GM18909 (cell line): Measurements from ENCODE around the gene RASSF6.
"Not testable (repeated sequence)": the region's sequence is repeated elsewhere in the genome, so short reads cannot be mapped to it uniquely, and the experiment has no call there.

Experiments used
- ATAC-seq: cut with Tn5 transposase; IDR thresholded peaks from one replicate; pipeline ENCODE4 v1.9.1; 2021; ENCODE audit warnings: mild to moderate bottlenecking; ENCODE audit not compliant: unreplicated experiment, poor library complexity

RASSF6 gene

DNA sequence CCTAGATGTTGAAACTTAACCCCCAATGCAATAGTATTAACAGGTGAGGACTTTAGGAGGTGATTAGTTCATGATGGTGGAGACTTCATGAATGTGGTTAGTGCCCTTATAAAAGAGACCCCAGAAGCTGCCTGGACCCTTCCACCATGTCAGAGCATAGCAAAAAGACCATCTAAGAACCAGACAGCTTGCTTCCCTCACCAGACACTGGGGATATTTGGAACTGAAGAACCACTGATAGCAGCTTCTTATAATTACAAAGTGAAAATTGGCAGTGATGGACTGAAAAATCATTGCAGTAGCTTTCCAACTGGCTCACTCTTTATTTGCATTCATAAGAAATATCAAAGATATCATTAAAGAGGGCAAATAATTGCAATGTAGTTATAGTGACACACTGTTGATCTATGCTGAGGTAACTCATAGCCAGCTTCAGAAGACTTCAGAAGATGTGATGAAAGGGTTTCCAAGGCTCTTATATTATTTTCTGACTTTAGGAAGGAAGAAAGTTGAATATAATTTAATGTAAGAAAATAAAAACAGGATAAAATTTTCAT, 5.8 kb downstream of the RASSF6 start:
- ATAC-seq: no peak

DNA sequence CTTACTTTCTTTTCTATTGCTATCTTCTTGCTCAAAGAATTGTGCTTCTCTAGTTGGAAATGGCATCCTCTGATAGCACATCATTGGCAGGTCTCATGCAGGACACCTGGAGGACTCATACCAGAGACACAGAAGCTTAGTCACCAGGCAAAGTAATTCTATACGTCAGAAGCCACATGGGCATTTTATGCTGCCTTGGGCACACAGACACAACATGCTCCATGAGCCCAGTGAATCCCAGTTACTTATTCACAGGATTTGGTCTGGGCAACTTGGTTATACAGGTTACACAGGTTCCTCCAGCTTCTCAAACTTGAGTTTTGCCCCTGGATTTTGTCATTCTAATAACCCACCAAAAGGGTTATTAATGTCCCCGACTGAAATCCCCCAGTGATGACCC, 7.1 kb downstream of the RASSF6 start:
- ATAC-seq: no peak

DNA sequence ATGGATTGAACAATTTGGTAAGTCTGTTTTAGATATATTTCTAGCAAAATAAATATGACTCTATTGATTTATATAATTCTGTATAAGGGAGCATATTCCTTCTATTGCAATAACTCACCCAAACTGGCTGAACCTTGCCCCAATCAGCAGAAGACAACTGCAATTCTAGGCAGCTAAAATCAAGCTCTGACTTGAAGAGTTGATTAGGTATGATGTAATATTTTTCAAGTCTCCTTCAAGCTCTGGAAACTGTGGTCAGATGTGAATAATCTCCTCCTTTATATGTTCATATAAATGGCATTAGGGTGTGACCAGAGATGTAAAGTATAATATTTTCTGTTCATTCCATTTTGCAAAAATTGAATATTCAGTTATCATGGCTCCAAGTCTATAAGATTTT, 8.2 kb downstream of the RASSF6 start:
- ATAC-seq: no peak

DNA sequence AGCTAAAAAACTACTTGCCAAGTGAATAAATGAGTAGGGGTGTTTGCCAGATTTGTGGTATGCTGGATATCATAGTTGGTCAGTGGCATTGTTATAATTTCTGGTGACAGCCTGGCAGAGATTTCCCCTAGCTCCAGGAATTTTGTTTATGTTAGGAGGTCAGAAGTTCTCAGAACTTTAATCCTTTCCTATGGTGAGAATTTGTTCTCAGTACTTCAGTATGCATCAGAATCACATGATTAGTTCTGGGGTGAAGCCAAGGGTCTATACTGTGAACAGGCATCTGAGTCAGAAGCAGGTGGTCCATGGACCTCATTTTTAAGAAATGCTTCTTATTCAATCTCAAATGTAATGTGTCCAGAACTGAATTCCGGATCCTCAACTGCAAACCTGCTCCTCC, 10.5 kb downstream of the RASSF6 start:
- no peak for ATAC-seq

DNA sequence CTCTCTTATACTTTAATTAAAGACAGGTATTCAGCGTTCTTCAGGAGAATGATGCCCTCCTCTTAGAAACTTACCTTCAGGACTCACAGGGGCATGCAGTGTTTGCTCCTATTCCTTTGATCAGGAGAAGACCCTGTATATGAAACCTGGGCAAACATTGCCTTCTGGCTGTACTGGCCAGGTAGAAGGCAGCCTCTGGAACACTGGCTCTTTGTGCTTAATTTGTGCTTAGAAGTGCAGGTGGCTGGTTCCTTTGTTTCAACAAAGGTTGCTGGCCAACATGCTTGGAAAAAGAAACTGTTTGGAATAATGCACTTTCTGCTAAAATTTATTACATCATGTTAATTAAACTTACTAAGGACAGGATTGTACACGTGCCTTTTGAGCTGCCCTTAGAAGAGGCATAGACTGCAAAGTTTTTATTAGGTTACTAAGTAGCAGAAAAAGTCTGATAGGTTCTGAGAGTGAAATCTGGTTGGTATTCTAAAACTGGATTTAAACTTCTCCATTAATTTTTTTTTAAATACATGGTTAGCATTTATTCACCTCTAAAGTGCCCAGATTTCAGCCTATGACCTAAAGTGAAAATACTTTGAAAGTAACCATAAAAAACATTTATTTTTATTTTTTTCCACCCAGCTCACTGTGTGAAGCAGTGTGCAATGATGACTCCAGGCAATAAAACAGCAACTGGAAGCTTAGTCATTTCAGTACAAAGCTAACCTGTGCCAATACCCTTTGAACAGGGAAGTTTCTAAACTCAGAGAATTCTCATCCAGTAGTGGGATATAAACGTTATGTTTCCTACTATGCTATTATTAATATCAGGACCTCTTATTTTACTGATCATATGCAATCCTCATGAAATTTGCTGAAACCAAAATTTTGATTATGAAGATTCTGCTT, 11.3 kb downstream of the RASSF6 start:
- peak; percentile 31 for ATAC-seq

DNA sequence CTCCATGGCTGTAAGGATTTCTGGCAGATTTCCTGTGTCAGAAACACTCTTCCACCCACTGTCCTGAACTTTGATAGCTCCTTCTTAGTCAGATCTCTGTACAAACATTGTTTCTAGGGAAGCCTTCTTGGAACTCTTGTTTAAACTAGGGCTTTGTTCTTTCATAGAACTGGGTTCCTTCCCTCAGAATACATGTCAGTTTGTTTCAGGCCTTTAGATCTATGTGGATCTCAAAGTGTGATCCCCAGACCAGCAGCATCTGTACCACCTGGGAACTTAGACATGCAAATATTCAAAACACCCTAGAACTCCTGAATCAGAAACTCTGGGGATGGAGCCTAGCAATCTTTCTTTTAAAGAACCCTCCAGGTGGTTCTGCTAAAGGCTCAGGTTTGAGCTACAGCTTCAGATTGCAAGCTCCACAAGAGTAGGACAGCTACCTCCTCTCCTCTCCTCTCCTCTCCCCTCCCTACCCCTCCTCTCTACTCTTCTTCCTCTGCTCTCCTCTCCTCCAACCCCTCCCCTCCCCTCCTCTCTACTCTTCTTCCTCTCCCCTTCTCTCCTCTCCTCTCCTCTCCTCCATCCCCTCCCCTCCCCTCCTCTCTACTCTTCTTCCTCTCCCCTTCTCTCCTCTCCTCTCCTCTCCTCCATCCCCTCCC, 12.7 kb downstream of the RASSF6 start:
- ATAC-seq: peak; percentile 22

DNA sequence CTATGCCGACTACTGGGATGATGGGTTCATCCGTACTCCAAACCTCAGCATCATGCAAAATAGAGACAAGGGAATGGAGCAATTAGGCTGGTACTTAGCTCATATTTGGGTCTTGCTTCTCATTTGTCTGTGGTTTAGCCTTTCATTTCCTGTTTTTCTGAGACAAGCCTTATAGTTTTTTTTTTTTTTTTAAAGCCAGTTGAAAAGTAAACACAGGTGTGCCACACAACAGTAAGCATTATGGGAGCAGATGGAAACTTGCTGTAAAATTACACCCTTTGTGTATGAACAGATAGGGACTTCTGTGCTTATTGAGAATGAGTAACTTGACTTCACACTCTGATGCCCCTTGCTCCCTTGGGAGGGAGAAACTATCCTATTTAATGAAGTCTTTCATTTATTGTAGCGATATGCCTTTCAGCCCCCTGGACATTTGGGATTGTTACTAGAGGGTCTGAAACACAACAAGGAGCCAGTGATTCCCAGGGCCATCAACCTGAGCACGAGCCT, 13.7 kb downstream of the RASSF6 start:
- ATAC-seq: peak; percentile 79

DNA sequence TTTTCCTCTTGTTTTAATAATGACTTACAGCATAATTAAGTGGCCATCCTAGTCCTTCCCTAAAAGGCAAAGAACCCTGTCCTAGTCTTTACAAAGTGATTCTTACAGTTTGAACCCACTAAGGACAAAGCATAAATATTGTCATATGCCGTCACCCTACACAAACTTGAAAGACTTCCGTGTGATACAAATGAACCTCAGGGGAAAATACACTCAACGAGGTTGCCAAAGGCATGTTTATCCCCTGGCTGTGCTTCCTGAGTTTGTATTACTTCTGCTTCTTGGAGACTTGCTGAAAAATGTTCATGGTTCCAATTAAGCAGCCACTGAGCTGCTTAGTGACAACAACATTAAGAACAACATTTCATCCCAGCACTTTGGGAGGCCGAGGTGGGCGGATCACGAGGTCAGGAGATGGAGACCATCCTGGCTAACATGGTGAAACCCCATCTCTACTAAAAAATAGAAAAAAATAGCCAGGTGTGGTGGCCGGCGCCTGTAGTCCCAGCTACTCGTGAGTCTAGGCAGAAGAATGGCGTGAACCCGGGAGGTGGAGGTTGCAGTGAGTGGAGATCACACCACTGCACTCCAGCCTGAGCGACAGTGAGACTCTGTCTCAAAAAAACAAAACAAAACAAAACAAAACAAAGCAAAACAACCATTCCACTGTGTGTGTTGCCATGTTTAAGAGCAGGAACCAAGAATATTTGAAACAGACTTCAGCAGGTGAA, 16.2 kb downstream of the RASSF6 start:
- ATAC-seq: no peak

DNA sequence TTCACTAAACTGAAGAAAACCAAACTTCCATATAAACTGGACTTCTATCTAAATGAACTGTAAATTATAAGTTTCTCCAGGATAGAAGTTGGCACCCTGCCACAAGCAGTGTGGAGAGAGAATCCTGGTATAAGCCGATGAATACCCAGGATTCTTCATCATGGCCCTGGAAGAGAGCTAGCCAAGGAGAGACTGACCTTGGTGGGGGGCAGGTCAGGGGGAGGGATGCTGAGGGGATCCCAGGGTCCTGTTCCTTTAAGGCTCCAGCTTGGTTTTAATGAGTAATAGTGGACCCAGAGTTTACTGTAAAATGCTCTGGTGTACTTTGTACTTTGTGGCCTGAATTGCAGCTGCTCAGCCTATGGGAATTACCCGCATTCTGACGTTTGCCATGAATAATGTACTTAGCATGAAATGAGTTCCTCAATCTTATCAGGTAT, 16.9 kb downstream of the RASSF6 start:
- peak; percentile 58 for ATAC-seq

DNA sequence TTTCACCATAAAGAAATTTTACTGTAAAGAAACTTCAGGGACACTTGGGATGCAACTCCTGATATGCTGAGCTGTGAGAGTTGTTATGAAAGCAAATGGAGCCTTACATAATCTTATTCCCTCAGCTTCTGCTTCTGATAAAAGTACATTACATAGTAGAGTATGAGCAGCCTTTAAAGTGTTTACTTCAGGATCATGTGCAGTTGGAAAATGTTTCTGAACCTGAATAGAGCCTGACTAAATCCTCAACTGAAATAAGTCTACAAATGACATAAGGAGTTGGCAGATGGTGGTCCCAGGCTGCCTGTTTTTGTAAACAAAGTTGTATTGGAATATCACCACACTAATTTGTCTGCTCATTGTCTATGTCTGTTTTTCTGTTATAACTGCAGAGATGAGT, 19.3 kb downstream of the RASSF6 start:
- no peak for ATAC-seq

DNA sequence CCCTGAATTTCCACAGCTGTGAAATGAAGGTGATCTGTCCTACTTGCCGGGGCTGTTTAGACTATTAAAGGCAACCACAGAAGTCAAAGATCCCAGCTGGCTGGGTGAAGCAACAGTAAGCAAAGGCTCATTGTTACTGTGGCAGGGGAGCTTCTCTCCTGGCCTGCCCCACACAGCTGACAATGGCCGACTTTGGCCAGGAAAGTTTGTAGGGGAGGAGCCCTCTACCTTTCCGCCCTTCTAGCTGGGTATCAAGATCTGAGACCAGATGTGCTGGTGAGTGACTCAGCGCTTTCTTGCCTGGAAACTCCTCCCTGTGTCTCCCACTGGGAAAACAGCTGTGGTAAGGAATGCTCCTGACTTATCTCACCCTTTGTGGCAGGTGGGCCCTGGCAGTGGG, 21.1 kb downstream of the RASSF6 start:
- ATAC-seq: no peak

DNA sequence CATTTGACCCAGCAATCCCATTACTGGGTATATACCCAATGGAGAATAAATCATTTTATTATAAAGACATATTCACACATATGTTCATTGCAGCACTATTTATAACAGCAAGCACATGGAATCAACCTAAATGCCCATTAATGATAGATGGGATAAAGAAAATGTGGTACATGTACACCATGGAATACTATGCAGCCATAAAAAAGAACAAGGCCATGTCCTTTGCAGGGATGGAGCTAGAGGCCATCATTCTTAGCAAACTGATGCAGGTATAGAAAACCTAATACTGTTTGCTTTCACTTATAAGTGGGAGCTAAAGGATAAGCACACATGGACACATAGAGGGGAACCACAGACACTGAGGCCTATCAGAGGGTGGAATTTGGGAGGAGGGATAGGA, 22.6 kb downstream of the RASSF6 start:
- ATAC-seq: no peak

DNA sequence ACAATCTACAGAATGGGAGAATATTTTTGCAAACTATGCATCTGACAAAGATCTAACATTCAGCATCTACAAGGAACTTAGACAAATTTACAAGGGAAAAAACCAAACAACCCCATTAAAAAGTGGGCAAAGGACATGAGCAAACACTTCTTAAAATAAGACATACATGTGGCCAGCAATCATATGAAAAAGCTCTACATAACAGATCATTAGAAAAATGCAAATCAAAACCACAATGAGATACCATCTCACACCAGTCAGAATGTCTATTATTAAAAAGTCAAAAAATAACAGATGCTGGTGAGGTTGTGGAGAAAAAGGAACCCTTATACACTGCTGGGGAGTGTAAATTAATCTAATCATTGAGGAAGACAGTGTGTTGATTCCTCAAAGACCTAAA, 23.1 kb downstream of the RASSF6 start:
- ATAC-seq: not testable (repeated sequence)

DNA sequence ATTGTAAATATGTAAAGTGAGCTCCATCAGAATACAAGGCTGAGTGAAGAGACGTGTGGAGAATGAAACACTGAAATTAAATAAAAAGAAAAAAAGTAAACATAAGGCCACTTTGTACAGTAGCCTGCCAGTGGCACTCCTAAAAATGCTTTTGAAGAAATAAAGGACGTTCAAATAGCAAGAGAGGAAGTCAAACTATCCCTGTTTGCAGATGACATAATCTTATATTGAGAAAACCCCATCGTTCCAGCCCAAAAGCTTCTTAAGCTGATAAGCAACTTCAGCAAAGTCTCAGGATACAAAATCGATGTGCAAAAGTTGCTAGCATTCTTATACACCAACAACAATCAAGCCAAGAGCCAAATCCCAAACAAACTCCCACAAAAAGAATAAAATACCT, 24.2 kb downstream of the RASSF6 start:
- no peak for ATAC-seq

DNA sequence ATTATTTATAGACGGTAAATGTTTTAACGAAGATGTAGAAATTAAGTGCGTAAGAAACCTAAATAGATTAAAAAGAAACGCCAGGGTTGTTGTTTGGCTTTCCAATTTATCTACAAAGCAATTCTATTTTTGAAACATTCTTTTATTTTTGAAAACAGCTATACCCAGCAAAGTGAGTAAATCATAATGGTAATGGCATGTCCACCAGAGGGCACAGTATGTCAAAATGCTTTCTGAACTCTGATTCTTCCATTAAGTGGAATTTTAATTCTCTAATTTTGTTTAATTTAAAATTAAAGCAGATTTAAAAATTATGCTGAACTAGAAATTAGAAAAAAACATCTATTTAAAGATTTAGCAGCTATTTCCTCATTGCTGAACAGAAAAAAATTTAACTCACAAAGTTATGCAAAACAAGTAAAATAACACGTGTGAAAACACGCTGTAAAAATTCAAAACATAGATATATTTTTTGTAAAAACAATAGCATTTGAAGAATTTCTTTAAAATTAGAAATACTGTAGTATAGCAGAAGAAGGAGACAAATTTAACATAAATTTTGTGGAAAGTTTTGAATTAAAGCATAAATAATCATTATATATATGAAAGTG, 26.5 kb downstream of the RASSF6 start:
- no peak for ATAC-seq

DNA sequence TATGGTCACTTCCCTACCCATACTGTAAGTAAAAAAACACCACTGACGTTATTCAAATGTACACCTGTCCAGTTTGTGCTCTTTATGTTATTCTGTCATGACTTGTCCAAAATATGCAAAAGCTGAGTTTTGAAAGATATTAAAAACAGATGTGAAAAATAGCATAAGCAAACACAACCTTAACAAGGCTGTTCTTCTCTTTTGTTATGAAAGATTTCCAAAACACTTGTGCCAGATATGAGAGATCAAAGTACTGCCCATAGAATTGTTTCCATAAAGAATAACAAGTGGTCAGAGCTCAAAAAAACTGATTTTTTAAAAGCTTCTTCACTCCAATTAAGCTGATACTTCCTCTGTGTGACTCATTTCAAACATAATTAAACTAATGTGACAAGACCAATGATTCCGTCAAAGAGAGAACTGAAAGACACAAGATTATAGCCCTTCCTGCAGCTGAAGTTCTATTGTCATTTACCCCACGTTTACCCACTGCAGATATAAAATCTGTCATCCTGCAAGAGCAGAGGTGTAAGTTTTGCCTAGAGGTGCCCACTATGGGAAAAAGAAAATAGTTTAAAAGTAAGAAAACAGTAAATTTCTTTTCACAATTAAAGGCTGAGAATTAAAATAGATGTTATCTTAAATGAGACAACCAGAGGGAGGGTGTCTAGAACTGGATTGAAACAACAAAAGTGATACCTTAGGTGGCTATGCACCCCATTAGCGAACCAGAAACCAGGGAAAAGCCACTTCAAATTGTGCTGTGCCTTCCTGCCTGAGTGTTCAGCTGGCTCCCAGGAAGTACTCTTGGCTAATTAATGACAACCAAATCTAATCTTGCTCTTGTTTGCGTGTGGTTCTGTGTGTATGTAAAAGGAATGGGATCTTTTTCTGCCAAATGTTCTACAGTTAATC, 30.1 kb downstream of the RASSF6 start:
- ATAC-seq: peak; percentile 94

DNA sequence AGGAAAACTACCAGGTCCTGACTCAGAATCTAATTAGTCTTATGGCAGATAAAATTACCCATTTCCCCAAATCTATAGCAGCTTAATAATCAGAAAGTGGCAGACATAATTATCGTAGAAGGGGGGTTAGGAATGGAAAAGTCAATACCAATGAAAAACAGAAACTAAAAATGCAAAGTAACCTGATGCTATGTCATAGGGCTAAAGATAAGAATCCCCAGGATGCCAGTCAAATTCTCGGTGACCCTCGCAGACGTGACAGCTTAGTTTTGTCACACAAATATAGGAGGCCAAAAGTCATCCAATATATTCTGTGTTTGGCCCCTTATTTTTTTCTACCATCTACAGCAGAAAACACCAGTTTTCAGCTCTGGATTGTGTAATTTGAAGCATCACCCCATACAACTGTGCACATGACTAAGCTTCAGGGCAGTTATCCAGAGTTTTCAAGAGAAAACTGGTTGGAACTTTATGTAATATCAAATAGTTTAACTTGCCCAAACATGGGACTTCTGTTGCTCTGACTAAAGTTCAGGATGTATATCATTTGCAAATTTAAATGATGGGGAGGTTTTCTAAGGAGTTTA, 30.9 kb downstream of the RASSF6 start:
- ATAC-seq: peak; percentile 41

DNA sequence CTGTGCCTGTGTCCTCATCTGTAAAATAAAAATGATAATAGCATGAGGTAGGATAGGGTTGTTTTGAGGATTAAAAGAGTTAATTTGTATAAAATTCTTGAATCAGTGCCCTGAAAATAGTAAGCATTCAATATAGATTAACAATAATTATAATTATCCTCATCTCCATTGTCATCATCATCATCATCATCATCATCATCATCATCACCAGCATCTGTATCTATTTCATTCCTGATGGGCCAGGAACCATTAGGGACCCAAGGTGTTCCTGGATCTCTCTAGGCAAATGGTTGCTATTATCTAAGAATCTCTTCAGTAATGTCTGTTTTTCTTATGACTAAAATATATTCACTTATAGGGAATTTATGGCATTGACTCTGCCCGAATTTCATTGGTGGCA, 31.6 kb downstream of the RASSF6 start:
- ATAC-seq: no peak

DNA sequence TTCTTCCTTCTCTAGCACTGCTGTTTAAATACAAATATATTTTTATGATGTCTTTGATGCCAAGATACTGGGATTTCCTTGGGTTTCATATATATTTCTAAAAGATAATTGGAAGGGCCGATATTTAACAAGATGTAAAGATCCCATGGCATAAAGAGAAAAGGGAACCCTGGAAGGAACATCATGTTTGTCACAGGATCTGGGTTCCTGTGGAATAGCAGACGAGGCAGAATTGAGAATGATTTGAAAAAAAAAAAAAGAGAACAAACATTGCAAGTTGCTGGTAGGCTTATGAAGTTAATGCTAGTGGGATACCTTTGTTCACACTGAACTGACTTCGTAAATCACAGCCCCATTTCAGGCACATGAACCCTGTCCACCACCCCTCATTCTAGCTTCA, 33.6 kb downstream of the RASSF6 start:
- no peak for ATAC-seq
